SK-N-MC (cell line): Measurements from ENCODE around the gene PHTF1.

Experiments
- EZH2 ChIP-seq: fragments of 200-600 bp; sonication (generic); IDR thresholded peaks from one replicate; pipeline ENCODE4 v1.6.1; 2017; ENCODE audit warnings: antibody characterized with exemption
- POLR2AphosphoS5 ChIP-seq: IDR thresholded peaks from 2 replicates; pipeline ENCODE4 v1.6.1; 2012; ENCODE audit warnings: mild to moderate bottlenecking, low read depth, low read length, borderline replicate concordance

- TF ChIP-seq EZH2 (no peak), POLR2AphosphoS5 (no peak)
These were observed 25.0 kb upstream of the PHTF1 start for GRCh38 chr1:113784104-113784779.
